ENCODE measurements around the gene MTUS2. TPM values are rescaled to one million over a fixed set of nuclear protein-coding genes. Genes with fewer than 3 reads are reported as not detected.

The MTUS2 gene
- polyA plus RNA-seq, 1 donor, result 0.52 TPM

DNA sequence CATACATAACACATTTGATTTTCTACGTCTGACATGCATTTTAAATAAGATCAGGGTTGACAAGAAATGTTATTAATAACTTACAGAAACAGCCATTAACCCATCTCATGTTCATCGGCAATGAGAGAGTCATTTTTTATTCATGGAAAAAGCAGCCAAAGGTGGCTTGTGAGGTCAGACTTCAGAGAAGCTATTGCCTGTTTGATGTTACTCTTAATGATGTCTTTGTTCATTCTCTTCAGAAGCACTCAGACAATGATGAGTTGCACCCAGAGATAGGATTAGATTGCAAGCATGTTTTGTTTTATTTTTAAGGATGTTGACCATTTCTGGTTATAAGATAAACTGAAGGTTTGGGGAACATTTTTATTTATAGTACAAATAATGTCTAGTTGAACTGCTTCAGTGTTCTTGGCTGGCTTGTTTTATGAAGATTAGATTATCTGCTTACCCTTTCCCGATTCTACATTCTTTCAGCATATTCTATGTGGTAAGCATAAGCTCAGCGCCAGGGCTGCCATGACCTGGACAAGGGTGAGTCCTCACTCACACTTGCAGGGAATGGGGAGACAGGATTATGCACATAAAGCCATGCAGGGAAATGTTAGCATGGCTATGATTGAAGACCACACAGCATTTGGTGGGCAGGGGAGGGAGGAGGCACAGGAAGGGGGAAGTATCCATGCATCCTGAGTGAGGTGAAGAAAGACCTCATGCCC is 288.1 kb downstream of the MTUS2 start:
- no peak for DNase-seq

DNA sequence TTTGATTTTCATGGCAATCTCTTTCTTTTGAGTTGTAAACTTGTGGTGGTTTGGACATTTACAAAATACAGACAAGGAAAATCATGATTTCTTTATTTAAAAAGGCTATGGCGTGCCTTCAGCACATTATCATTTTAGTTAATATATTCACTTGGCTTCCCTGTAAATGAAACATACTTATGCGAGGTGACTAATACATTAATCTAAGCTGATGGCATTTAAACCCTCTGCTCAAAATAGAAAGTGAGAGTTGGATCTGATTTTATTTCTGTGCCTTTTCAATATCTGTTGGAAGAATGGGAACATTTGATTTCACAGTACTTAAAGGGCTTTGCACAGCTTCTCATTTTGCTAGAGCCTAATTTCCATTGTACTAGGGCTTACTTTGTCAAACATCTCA is 289.8 kb downstream of the MTUS2 start:
- DNase-seq, result no peak

- no peak for DNase-seq
These were observed 291.3 kb downstream of the MTUS2 start for GRCh38 chr13:29111446-29111845.

DNA sequence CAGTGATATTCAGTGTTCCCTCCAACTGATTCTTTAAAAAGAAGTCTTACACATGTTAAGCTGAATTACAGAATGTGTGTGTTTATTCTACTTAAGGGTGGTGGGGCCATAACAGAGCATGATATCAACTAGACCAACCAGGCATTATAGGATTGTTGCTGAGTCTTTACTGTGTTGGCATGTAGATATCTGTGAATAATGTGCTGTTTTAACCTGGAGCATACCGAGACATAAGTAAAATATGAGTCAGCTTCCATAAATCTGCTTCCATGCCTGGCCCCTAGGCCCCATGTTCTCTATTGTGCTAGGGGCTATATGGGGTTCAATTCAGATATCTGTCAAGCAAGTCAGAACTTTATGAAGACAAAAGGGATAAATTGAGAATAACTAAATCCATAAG is 295.7 kb downstream of the MTUS2 start:
- no peak for DNase-seq

- peak; percentile 19 for DNase-seq
These were observed 297.5 kb downstream of the MTUS2 start for GRCh38 chr13:29117663-29118062.

GRCh38 chr13:29118471-29118870 is 298.3 kb downstream of the MTUS2 start:
- DNase-seq, result no peak

GRCh38 chr13:29125191-29125933 is 305.2 kb downstream of the MTUS2 start:
- no peak for DNase-seq

DNA sequence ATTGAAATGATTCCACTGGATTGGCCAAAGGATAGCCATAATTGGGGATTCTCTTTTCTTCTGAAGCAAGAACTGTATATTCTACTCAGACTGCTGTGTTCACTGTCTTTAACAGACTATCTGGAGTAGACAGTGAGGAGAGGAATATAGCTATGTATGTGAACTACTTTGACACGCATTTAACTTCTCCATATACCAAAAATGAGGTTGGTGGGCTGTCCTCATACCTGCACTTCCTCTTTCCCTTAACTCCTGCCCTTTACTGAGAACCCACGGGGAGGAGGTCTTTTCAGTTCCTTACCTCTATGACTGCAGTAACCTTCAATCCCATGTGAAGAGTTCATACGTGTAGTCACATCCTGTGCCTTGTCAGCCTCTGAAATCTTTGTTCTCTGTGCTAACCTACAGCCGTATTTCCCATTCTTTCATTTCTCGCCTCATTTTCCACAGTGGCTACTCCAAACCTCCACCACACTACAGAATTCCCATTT is 305.8 kb downstream of the MTUS2 start:
- no peak for DNase-seq

- no peak for DNase-seq
These were observed 309.5 kb downstream of the MTUS2 start for GRCh38 chr13:29129616-29130015.

DNA sequence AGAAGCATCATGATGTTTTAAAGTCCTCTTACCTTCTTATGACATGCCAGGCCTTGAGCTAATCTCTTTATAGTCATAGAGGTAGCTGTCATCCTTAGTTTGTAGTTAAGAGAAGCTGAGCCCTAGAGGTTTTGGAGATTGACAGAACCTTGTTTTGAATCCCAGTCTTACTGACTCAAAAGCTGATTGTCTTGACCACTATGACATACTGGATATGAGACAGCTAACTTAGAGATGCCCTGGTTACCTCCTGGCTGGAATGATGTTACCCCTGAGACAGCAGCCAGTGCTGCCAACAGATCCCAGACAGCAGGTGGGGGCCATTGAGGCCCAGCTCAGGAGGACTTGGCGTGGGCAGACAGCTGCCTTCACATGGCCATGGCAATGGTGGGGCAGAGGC is 311.0 kb downstream of the MTUS2 start:
- DNase-seq, result no peak

DNA sequence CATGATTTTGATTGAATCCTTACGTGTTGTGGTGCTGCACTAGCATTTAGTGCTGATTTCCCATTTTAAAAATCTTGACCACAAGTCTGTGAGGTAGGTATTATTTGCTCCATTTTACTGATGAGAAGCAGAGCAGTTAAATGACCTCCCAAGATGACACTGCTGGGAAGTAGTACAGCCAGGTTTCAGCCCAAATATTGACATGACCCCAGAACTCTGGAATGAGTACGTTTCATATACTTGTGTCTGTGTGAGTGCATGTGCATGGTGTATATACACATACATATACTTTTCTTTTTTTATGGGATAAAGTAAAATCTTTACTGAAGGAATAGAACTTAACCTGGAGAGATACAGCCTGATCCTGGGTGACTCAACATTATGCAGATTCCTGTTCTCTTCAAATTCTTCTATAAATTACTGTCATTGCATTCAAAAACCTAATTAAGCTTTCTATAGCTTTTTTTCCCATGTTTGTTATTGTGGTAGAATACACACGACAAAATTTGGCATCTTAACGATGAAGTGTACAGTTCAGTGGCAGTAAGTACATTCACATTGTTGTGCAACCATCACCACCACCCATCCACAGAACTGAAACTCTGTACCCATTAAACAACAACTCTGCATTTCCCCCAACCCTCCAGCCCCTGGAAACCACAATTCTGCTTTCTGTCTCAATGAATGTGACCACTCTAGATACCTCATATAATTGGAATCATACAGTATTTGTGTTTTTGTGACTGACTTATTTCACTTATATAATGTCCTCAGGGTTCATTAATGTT is 311.9 kb downstream of the MTUS2 start:
- DNase-seq, result no peak

DNA sequence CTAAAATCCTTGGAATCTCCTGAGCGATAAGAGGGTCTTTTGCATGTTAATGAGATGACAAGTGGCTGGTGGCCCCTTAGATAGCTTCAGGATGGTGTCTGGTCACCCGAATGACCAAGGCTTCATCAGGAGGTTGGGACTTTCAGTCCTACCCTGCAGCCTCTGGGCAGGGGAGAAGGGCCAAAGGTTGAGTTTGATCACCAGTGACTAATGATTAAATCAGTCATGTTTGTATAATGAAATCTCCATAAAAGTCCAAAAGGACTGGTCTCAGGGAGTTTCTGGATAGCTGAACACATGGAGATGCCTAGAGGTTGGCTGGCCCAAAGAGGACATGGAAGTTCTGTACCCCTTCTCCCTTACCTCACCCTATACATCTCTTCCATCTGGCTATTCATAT is 316.2 kb downstream of the MTUS2 start:
- DNase-seq, result no peak

DNA sequence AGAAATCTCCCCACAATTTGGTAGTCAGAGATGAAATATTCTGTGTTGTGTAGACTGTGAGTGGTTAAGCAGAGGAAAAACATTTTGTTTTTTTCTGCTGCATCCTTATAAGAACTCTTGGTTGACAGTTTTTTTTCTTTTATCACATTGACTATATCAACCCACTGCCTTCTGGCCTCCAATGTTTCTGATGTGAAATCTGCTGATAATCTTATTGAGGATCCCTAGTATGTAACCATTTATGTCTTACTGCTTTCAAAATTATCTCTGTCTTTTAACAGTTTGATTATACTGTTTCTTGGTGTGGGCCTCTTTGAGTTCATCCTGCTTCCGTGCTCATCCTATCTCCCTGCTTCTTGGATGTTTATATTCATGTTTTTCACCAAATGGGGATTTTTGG is 316.9 kb downstream of the MTUS2 start:
- DNase-seq, result no peak

DNA sequence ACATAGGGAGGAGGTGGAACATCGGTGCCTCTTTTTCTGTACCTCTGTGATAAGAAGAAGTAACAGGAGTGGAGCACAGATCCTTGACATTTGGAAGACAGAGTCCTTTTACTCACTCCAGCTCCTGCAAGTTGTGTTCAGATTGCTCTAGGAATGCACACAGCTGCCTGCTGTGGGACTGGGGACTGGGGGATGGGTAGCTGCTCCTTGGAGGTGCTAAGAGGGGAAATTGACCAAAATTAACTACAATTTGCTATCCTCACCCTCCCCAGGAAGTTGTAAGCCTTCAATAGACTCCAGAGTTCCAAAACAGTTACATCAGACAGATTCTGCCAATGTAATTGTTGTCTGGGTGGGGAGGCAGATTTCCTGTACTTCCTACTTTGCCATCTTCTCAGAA is 317.9 kb downstream of the MTUS2 start:
- no peak for DNase-seq

DNA sequence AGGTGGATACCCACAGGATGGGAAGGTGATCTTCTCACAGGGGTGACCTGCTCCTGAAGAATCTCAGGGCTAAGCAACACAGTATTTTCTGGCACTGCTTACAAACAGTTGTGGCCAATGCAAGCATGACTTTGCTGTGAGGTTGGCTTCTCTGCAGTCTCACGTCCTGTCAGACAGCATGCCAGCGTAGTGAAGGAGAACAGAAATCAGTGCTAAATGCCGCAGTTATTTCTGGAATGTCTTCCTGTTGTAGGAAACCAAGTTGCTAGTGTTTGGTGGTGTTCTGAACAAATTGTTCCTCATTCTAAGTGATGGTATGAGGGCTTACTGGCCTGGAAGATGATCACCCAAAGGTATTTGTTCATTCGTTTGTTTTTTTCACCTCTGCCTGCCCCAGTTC is 320.1 kb downstream of the MTUS2 start:
- peak; percentile 17 for DNase-seq

DNA sequence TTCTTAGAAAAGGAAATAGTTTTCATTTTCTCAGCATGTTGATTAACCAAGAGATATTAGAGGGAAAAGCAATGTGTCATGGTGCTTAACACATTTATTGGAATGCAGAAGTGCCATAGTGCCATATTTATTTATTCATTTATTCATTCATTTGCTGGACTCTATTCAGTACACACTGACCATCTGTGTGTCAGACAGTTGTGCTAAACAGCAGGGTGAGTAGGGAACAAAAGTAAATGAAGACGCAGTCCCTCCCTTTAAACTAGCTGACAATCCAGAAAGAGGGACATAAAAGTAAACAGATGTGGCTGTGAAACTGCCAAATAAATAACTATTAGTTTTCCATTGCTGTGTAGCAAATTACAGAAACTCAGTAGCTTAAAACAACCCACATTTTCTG is 323.7 kb downstream of the MTUS2 start:
- no peak for DNase-seq

- no peak for DNase-seq
These were observed 334.3 kb downstream of the MTUS2 start for GRCh38 chr13:29154390-29154789.

DNA sequence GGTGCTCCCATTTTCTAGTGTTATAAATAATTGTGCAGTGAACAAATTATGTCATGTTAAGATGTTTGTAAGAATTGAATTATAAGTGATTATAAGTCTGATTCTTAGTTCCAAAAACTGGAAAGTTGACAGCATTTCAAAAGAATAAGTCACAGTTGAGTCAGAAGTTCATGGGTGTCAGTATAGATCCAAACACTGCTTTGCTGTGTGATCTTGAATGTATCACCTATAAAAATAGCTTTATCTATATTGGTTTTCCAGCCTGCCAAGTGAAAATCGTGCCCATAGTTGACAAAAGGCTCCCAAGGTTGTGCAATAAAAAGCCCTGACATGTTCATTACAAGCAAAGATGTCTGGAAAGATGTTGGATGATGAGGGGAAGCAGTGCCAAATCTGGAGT is 336.0 kb downstream of the MTUS2 start:
- no peak for DNase-seq

GRCh38 chr13:29159871-29160270 is 339.7 kb downstream of the MTUS2 start:
- DNase-seq, result no peak

DNA sequence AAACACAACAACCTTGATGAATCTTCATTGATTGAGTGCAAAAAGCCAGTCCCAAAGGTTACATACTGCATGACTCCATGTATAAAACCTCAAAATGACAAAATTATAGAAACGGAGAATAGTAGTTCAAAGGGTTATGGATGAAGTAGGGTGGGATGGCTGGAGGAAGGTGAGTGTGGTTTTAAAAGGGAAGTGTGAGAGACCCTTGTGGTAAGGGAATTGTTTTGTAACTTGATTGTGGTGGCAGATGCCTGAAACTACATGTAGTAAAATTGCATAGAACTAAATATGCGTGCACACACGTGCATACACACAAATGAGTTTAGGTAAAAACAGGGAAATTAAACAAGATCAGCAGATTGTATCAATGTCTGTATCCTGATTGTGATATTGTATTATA is 340.7 kb downstream of the MTUS2 start:
- DNase-seq, result no peak

DNA sequence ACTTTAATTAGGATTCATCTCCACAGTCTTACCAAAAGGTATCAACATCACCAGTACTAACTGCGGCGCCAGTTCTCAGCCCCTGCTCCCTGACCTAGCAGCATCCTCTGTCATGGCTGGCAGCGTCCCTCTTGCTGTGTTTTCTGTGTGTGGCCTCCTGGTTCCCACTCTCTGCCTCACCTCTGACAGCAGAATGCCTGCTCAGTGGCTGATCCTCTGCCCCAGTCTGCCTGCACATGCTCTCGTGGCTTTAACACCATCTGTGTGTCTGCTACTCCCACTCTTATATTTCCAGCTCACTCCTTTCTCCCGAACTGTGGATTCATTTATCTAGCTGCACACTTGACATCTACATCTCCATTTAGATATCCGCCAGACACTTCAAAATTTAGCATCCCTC is 341.5 kb downstream of the MTUS2 start:
- no peak for DNase-seq

- DNase-seq, result no peak
These were observed 342.6 kb downstream of the MTUS2 start for GRCh38 chr13:29162638-29163235.

DNA sequence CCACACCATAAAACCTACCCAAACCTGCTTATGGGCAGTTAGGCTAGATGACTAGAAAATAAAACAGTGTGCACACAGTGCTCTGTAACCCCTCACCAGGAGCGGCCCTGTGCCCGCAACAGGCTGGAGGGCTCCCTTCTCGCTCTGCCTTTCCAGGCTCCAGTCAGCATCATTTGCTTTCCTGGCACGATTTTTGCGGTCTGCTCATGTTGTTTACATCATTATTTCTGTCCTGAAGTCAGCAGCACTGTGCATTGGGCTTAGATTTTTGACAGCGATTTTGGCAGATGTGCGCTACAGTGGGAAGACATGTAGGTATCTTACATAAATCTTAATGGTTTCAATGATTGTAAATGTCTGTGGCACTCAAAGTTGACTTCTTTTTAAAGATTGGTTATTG is 344.0 kb downstream of the MTUS2 start:
- DNase-seq, result no peak
